RWPE1 (cell line): Measurements from ENCODE around the gene C1orf21.

Experiments
- CTCF ChIA-PET: fragments of 350-600 bp; sonication (Branson Sonifier 250); formaldehyde crosslinking; extraction: SDS; loops from one replicate; lab custom pipeline; 2021; lab: Yijun Ruan, JAX
- POLR2A ChIA-PET: fragments of 400-600 bp; formaldehyde crosslinking; extraction: SDS; loops from one replicate; lab custom pipeline; 2020; ENCODE audit warnings: antibody characterized with exemption; ENCODE audit not compliant: low non-redundant PET; lab: Yijun Ruan, JAX
- DNase-seq: peaks from one replicate; pipeline ENCODE4 v3.0.0; 2012; ENCODE audit warnings: low spot score
- H3K27ac ChIP-seq: fragments of 450-650 bp; 2 replicates; pipeline ENCODE4 v1.5.1; 2017
- TF ChIP-seq, protein P1 (sequence below): fragments of 450-650 bp; conservative IDR thresholded peaks from 2 replicates; pipeline ENCODE4 v1.5.1; 2017; ENCODE audit warnings: low read depth, mild to moderate bottlenecking

C1orf21 gene

GRCh38 chr1:184367427-184368038, 19.3 kb upstream of the C1orf21 start:
- ChIA-PET POLR2A (no interaction called here), CTCF (interaction anchor here (0.7 kb wide), 1 partner anchor 682 kb away, joined by 3 read pairs; no protein-coding TSS in a partner anchor)
- no peak overlapping the region for H3K27ac ChIP-seq
- TF ChIP-seq, protein P1, sequence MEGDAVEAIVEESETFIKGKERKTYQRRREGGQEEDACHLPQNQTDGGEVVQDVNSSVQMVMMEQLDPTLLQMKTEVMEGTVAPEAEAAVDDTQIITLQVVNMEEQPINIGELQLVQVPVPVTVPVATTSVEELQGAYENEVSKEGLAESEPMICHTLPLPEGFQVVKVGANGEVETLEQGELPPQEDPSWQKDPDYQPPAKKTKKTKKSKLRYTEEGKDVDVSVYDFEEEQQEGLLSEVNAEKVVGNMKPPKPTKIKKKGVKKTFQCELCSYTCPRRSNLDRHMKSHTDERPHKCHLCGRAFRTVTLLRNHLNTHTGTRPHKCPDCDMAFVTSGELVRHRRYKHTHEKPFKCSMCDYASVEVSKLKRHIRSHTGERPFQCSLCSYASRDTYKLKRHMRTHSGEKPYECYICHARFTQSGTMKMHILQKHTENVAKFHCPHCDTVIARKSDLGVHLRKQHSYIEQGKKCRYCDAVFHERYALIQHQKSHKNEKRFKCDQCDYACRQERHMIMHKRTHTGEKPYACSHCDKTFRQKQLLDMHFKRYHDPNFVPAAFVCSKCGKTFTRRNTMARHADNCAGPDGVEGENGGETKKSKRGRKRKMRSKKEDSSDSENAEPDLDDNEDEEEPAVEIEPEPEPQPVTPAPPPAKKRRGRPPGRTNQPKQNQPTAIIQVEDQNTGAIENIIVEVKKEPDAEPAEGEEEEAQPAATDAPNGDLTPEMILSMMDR, result no peak
- DNase-seq, result no peak

GRCh38 chr1:184368354-184368753, 18.5 kb upstream of the C1orf21 start:
- no peak overlapping the region for H3K27ac ChIP-seq
- POLR2A ChIA-PET, result no interaction called here
- CTCF ChIA-PET, result interaction anchor here (0.7 kb wide), 1 partner anchor 47 kb away, joined by 3 read pairs; no protein-coding TSS in a partner anchor
- TF ChIP-seq, protein P1, result no peak
- DNase-seq, result no peak

DNA sequence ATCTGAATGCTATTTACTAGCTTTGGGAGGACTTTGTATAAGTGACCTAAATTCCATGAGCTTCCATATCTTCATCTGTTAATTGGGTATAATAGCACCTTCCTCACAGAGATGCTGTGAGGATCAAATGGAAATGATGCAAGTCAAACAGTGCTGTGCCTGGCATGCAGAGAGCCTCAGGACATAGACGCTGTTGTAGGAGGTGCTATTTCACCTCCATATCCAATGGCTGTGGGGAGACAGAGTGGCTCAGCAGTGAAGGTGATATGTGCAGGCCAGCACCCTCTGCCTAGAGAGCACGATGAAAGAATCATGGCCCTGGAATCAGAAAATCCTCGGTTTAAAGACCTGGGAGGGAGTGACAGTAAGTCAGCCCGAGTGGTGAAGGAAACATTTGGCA, 16.0 kb upstream of the C1orf21 start:
- no peak overlapping the region for H3K27ac ChIP-seq
- POLR2A ChIA-PET, result no interaction called here
- no peak for DNase-seq
- TF ChIP-seq, protein P1, result no peak
- CTCF ChIA-PET, result interaction anchor here (0.6 kb wide), 1 partner anchor 189 kb away, joined by 3 read pairs; no protein-coding TSS in a partner anchor

- DNase-seq, result no peak
- H3K27ac ChIP-seq, result no peak overlapping the region
- ChIA-PET POLR2A (no interaction called here), CTCF (no interaction called here)
- TF ChIP-seq, protein P1, result no peak
Measured at GRCh38 chr1:184373155-184373554, 13.7 kb upstream of the C1orf21 start.

GRCh38 chr1:184376369-184376768, 10.5 kb upstream of the C1orf21 start:
- TF ChIP-seq, protein P1, result no peak
- H3K27ac ChIP-seq, result no peak overlapping the region
- ChIA-PET CTCF (no interaction called here), POLR2A (no interaction called here)
- DNase-seq, result no peak

- CTCF ChIA-PET, result no interaction called here
- DNase-seq, result no peak
- TF ChIP-seq, protein P1, result no peak
- POLR2A ChIA-PET, result no interaction called here
- no peak overlapping the region for H3K27ac ChIP-seq
Measured at GRCh38 chr1:184379111-184379752, 7.6 kb upstream of the C1orf21 start.
